ENCODE data around the gene CNOT10.
"Not testable (repeated sequence)": the region's sequence is repeated elsewhere in the genome, so short reads cannot be mapped to it uniquely, and the experiment has no call there.

The CNOT10 gene

GRCh38 chr3:32691847-32692246, 6.9 kb downstream of the CNOT10 start:
- DNase-seq (ENCODE audit: low read depth in 1 of 2, low spot score in 1 of 2): no peak

- no peak for DNase-seq (ENCODE audit: low read depth in 1 of 2, low spot score in 1 of 2)
Measured at GRCh38 chr3:32696523-32696922, 11.5 kb downstream of the CNOT10 start.

- no peak for DNase-seq (ENCODE audit: low read depth in 1 of 2, low spot score in 1 of 2)
Measured at GRCh38 chr3:32698506-32698905, 13.5 kb downstream of the CNOT10 start.

- no peak for DNase-seq (ENCODE audit: low read depth in 1 of 2, low spot score in 1 of 2)
Measured at GRCh38 chr3:32699429-32699828, 14.4 kb downstream of the CNOT10 start.

GRCh38 chr3:32700244-32700643, 15.3 kb downstream of the CNOT10 start:
- no peak for DNase-seq (ENCODE audit: low read depth in 1 of 2, low spot score in 1 of 2)

GRCh38 chr3:32703491-32703972, 18.5 kb downstream of the CNOT10 start:
- DNase-seq (ENCODE audit: low read depth in 1 of 2, low spot score in 1 of 2): no peak

- no peak for DNase-seq (ENCODE audit: low read depth in 1 of 2, low spot score in 1 of 2)
Measured at GRCh38 chr3:32705232-32705631, 20.2 kb downstream of the CNOT10 start.

- DNase-seq (ENCODE audit: low read depth in 1 of 2, low spot score in 1 of 2): no peak
Measured at GRCh38 chr3:32706348-32707025, 21.5 kb downstream of the CNOT10 start.

- DNase-seq (ENCODE audit: low read depth in 1 of 2, low spot score in 1 of 2): no peak
Measured at GRCh38 chr3:32707026-32707370, 22.0 kb downstream of the CNOT10 start.

GRCh38 chr3:32708672-32709283, 23.8 kb downstream of the CNOT10 start:
- DNase-seq (ENCODE audit: low read depth in 1 of 2, low spot score in 1 of 2): no peak

GRCh38 chr3:32709346-32709745, 24.4 kb downstream of the CNOT10 start:
- no peak for DNase-seq (ENCODE audit: low read depth in 1 of 2, low spot score in 1 of 2)

- DNase-seq (ENCODE audit: low read depth in 1 of 2, low spot score in 1 of 2): no peak
Measured at GRCh38 chr3:32712506-32713055, 27.6 kb downstream of the CNOT10 start.

GRCh38 chr3:32713181-32713580, 28.2 kb downstream of the CNOT10 start:
- DNase-seq (ENCODE audit: low read depth in 1 of 2, low spot score in 1 of 2): no peak

- DNase-seq (ENCODE audit: low read depth in 1 of 2, low spot score in 1 of 2): no peak
Measured at GRCh38 chr3:32719335-32719734, 34.3 kb downstream of the CNOT10 start.

GRCh38 chr3:32719931-32720330, 34.9 kb downstream of the CNOT10 start:
- DNase-seq (ENCODE audit: low read depth in 1 of 2, low spot score in 1 of 2): no peak

GRCh38 chr3:32725721-32726120, 40.7 kb downstream of the CNOT10 start:
- DNase-seq (ENCODE audit: low read depth in 1 of 2, low spot score in 1 of 2): no peak

- DNase-seq (ENCODE audit: low read depth in 1 of 2, low spot score in 1 of 2): no peak
Measured at GRCh38 chr3:32733631-32734229, 48.7 kb downstream of the CNOT10 start.

- no peak for DNase-seq (ENCODE audit: low read depth in 1 of 2, low spot score in 1 of 2)
Measured at GRCh38 chr3:32734756-32735155, 49.8 kb downstream of the CNOT10 start.

GRCh38 chr3:32743470-32743869, 58.5 kb downstream of the CNOT10 start:
- DNase-seq (ENCODE audit: low read depth in 1 of 2, low spot score in 1 of 2): not testable (repeated sequence)

- DNase-seq (ENCODE audit: low read depth in 1 of 2, low spot score in 1 of 2): no peak
Measured at GRCh38 chr3:32743934-32744333, 58.9 kb downstream of the CNOT10 start.

GRCh38 chr3:32751377-32751776, 66.4 kb downstream of the CNOT10 start:
- DNase-seq (ENCODE audit: low read depth in 1 of 2, low spot score in 1 of 2): no peak

- no peak for DNase-seq (ENCODE audit: low read depth in 1 of 2, low spot score in 1 of 2)
Measured at GRCh38 chr3:32755761-32756160, 70.8 kb downstream of the CNOT10 start.

Measured in stimulated activated CD4-positive, alpha-beta T cell treated with anti-CD3 and anti-CD28 coated beads, Interleukin-15, amount 100 ng/mL, for 1 hour (primary cell).